ENCODE measurements around the gene GPR62.

Gene GPR62

GRCh38 chr3:51940648-51941462, 14.3 kb upstream of the GPR62 start:
- in situ Hi-C loops (cut with MboI; ENCODE audit: low pct_unique_long_range_greater_than_20kb, low sequenced_read_pairs, unreplicated experiment), result no loop called here
- DNase-seq (ENCODE audit: low spot score), result no peak
- no peak for TF ChIP-seq CTCF (IDR thresholded peaks at IDR 0.05; ENCODE audit: extremely low read depth, insufficient read depth, missing control alignments)

- no peak for DNase-seq (ENCODE audit: low spot score)
- no peak for TF ChIP-seq CTCF (IDR thresholded peaks at IDR 0.05; ENCODE audit: extremely low read depth, insufficient read depth, missing control alignments)
- in situ Hi-C loops (cut with MboI; ENCODE audit: low pct_unique_long_range_greater_than_20kb, low sequenced_read_pairs, unreplicated experiment), result no loop called here
These were observed 13.8 kb upstream of the GPR62 start for GRCh38 chr3:51941463-51941797.

- peak; percentile 99 for DNase-seq (ENCODE audit: low spot score)
- TF ChIP-seq CTCF (IDR thresholded peaks at IDR 0.05; ENCODE audit: extremely low read depth, insufficient read depth, missing control alignments), result peak; percentile 99
- in situ Hi-C loops (cut with MboI; ENCODE audit: low pct_unique_long_range_greater_than_20kb, low sequenced_read_pairs, unreplicated experiment), result no loop called here
These were observed 13.2 kb upstream of the GPR62 start, which contains the start of the genes PARP3 and RRP9 for GRCh38 chr3:51941798-51942602. Gene PARP3, plus strand, starts transcription at chr3:51942363. Its CDS starts 993 bp downstream, at chr3:51943356. Gene RRP9, minus strand, starts transcription at chr3:51941904. Its CDS starts 37 bp downstream, at chr3:51941867.

- DNase-seq (ENCODE audit: low spot score), result peak; percentile 86
- TF ChIP-seq CTCF (IDR thresholded peaks at IDR 0.05; ENCODE audit: extremely low read depth, insufficient read depth, missing control alignments), result no peak
- in situ Hi-C loops (cut with MboI; ENCODE audit: low pct_unique_long_range_greater_than_20kb, low sequenced_read_pairs, unreplicated experiment), result no loop called here
These were observed 12.4 kb upstream of the GPR62 start for GRCh38 chr3:51942603-51943450.

- in situ Hi-C loops (cut with MboI; ENCODE audit: low pct_unique_long_range_greater_than_20kb, low sequenced_read_pairs, unreplicated experiment), result no loop called here
- TF ChIP-seq CTCF (IDR thresholded peaks at IDR 0.05; ENCODE audit: extremely low read depth, insufficient read depth, missing control alignments), result no peak
- DNase-seq (ENCODE audit: low spot score), result no peak
These were observed 11.5 kb upstream of the GPR62 start for GRCh38 chr3:51943451-51944391.
